HCT116 (cell line): Measurements from ENCODE around the gene TMCO6. TPM values are rescaled to one million over a fixed set of nuclear protein-coding genes. Genes with fewer than 3 reads are reported as not detected.
"Not testable (repeated sequence)": the region's sequence is repeated elsewhere in the genome, so short reads cannot be mapped to it uniquely, and the experiment has no call there.

Source experiments
- ATAC-seq: fragments of 200-7000 bp; cut with Tn5 transposase; 2 replicates; pipeline ENCODE4 v1.9.1; 2020; ENCODE audit warnings: mild to moderate bottlenecking, moderate library complexity
- BruUV-seq: library from RNA; stranded (reverse); fragments of 400-500 nt; replicated peaks from 2 replicates; lab custom pipeline; 2021; lab: Mats Ljungman, UMichigan
- CTCF ChIA-PET: fragments of 300-600 bp; sonication (Branson Sonifier 250); formaldehyde crosslinking; loops from one replicate; lab custom pipeline; 2021; ENCODE audit warnings: antibody characterized with exemption; lab: Charles Lee
- POLR2A ChIA-PET: fragments of 300-600, 350-600 bp; sonication (Branson Sonifier 250); formaldehyde crosslinking; loops from one replicate; lab custom pipeline; 2021; ENCODE audit warnings: antibody characterized with exemption; lab: Charles Lee
- RAD21 ChIA-PET, 2 experiments: fragments of 300-600 bp; sonication (Branson Sonifier 250); formaldehyde crosslinking; loops; one replicate each; lab custom pipeline; 2023; ENCODE audit warnings: low total read pairs in 2 of 2; ENCODE audit not compliant: uncharacterized antibody in 2 of 2, unreplicated experiment in 2 of 2, low non-redundant PET in 1 of 2; lab: Charles Lee
- DNase-seq: peaks from one replicate; pipeline ENCODE4 v3.0.0-alpha.2; 2010; ENCODE audit warnings: low read depth, low spot score
- H2AFZ ChIP-seq: fragments of 200-600 bp; shearing (Covaris generic), sonication (generic); 2 replicates; pipeline ENCODE4 v1.6.1; 2017; ENCODE audit warnings: low read depth, mixed run types, mixed read lengths, antibody characterized with exemption, low read length; ENCODE audit not compliant: poor library complexity, severe bottlenecking
- H3K27ac ChIP-seq: 2 replicates; pipeline ENCODE4 v1.5.1; 2012; ENCODE audit warnings: low read depth, low read length
- H3K27me3 ChIP-seq: fragments of 200-600 bp; sonication (generic); 2 replicates; pipeline ENCODE4 v1.6.1; 2016; ENCODE audit warnings: mixed run types, low read length, mixed read lengths; ENCODE audit not compliant: insufficient read depth
- H3K36me3 ChIP-seq, 2 experiments: fragments of 200-500 bp in 1 of 2; fragments of 200-600 bp in 1 of 2; sonication (Bioruptor generic) in 1 of 2; sonication (generic) in 1 of 2; 2 replicates each; pipeline versions ENCODE4 v1.5.1 to v1.6.1; 2014 to 2016; ENCODE audit warnings: low read length in 2 of 2, inconsistent platforms in 1 of 2, mixed read lengths in 1 of 2, mixed run types in 1 of 2; ENCODE audit not compliant: insufficient read depth in 2 of 2, control insufficient read depth in 1 of 2
- H3K4me1 ChIP-seq, 2 experiments: fragments of 200-600 bp in 1 of 2; sonication (generic) in 1 of 2; 2 replicates each; pipeline versions ENCODE4 v1.5.1 to v1.6.1; 2012 to 2017; ENCODE audit warnings: low read length in 2 of 2, inconsistent platforms in 1 of 2, mild to moderate bottlenecking in 1 of 2, mixed read lengths in 1 of 2, mixed run types in 1 of 2, moderate library complexity in 1 of 2; ENCODE audit not compliant: insufficient read depth in 2 of 2, control insufficient read depth in 1 of 2
- H3K4me2 ChIP-seq: fragments of 200-600 bp; sonication (generic); 2 replicates; pipeline ENCODE4 v1.6.1; 2017; ENCODE audit warnings: mixed run types, low read length, mixed read lengths
- H3K4me3 ChIP-seq, 2 experiments: fragments of 200-600 bp in 1 of 2; sonication (generic) in 1 of 2; replicated peaks in 1 of 2; 2 replicates each; pipeline ENCODE4 v1.5.1; 2011 to 2016; ENCODE audit warnings: low read length in 2 of 2, control low read depth in 1 of 2, low read depth in 1 of 2, mild to moderate bottlenecking in 1 of 2, mixed read lengths in 1 of 2, mixed run types in 1 of 2
- H3K79me2 ChIP-seq: fragments of 200-600 bp; sonication (generic); 2 replicates; pipeline ENCODE4 v1.6.1; 2017; ENCODE audit warnings: mild to moderate bottlenecking, mixed run types, low read length, moderate library complexity, mixed read lengths; ENCODE audit not compliant: insufficient read depth
- H3K9ac ChIP-seq: fragments of 200-600 bp; sonication (generic); 2 replicates; pipeline ENCODE4 v1.6.1; 2016; ENCODE audit warnings: low read length, mixed read lengths
- H3K9me2 ChIP-seq: fragments of 200-600 bp; sonication (generic), shearing (Covaris generic); 2 replicates; pipeline ENCODE4 v1.6.1; 2017; ENCODE audit warnings: mixed run types, mild to moderate bottlenecking, moderate library complexity; ENCODE audit not compliant: insufficient read depth
- H3K9me3 ChIP-seq, 2 experiments: fragments of 200-500 bp in 1 of 2; fragments of 200-600 bp in 1 of 2; sonication (Bioruptor generic) in 1 of 2; sonication (generic) in 1 of 2; 2 replicates each; pipeline ENCODE4 v1.6.1; 2014 to 2017; ENCODE audit warnings: low read length in 2 of 2, mixed read lengths in 2 of 2, inconsistent platforms in 1 of 2, low read depth in 1 of 2, mild to moderate bottlenecking in 1 of 2, mixed run types in 1 of 2, moderate library complexity in 1 of 2; ENCODE audit not compliant: control insufficient read depth in 1 of 2, insufficient read depth in 1 of 2
- H4K20me1 ChIP-seq: fragments of 200-600 bp; sonication (generic), shearing (Covaris generic); 2 replicates; pipeline ENCODE4 v1.6.1; 2017; ENCODE audit warnings: mixed run types, mild to moderate bottlenecking, moderate library complexity; ENCODE audit not compliant: insufficient read depth
- ATF3 ChIP-seq: IDR thresholded peaks from 2 replicates; pipeline ENCODE4 v1.6.1; 2012
- CEBPB ChIP-seq: IDR thresholded peaks from 2 replicates; pipeline ENCODE4 v1.6.1; 2012; ENCODE audit warnings: low read depth
- EGR1 ChIP-seq: IDR thresholded peaks from 2 replicates; pipeline ENCODE4 v1.6.1; 2012; ENCODE audit warnings: low read depth
- ELF1 ChIP-seq: IDR thresholded peaks from 2 replicates; pipeline ENCODE4 v1.6.1; 2012; ENCODE audit warnings: low read depth, borderline replicate concordance
- EZH2 ChIP-seq: fragments of 200-600 bp; sonication (generic); IDR thresholded peaks from 2 replicates; pipeline ENCODE4 v1.6.1; 2017; ENCODE audit warnings: antibody characterized with exemption, mixed run types
- EZH2phosphoT487 ChIP-seq: fragments of 200-600 bp; IDR thresholded peaks from 2 replicates; pipeline ENCODE4 v1.6.1; 2018; ENCODE audit warnings: antibody characterized with exemption, borderline replicate concordance
- FOSL1 ChIP-seq: IDR thresholded peaks from 2 replicates; pipeline ENCODE4 v1.6.1; 2012; ENCODE audit warnings: low read depth
- JUND ChIP-seq: IDR thresholded peaks from 2 replicates; pipeline ENCODE4 v1.6.1; 2012
- MAX ChIP-seq: IDR thresholded peaks from 2 replicates; pipeline ENCODE4 v1.6.1; 2012
- RAD21 ChIP-seq: IDR thresholded peaks from 2 replicates; pipeline ENCODE4 v1.6.1; 2012; ENCODE audit warnings: low read depth, mild to moderate bottlenecking
- REST ChIP-seq: IDR thresholded peaks from 2 replicates; pipeline ENCODE4 v1.6.1; 2012; ENCODE audit warnings: low read depth
- SIN3A ChIP-seq: IDR thresholded peaks from 2 replicates; pipeline ENCODE4 v1.6.1; 2012; ENCODE audit warnings: low read depth
- SRF ChIP-seq: IDR thresholded peaks from 2 replicates; pipeline ENCODE4 v1.6.1; 2012; ENCODE audit warnings: low read depth
- YY1 ChIP-seq: IDR thresholded peaks from 2 replicates; pipeline ENCODE4 v1.6.1; 2011; ENCODE audit warnings: low read length, low read depth, moderate library complexity, mild to moderate bottlenecking; ENCODE audit not compliant: insufficient replicate concordance; ENCODE audit errors: extremely low read depth
- ZBTB33 ChIP-seq: IDR thresholded peaks from 2 replicates; pipeline ENCODE4 v1.6.1; 2011; ENCODE audit warnings: mild to moderate bottlenecking, low read length, moderate library complexity; ENCODE audit not compliant: insufficient replicate concordance; ENCODE audit errors: extremely low read depth
- ZFX ChIP-seq: fragments of 450-650 bp; IDR thresholded peaks from 2 replicates; pipeline ENCODE4 v1.6.1; 2017
- ZNF274 ChIP-seq: fragments of 200-500 bp; sonication (Bioruptor generic); IDR thresholded peaks from 2 replicates; pipeline ENCODE4 v1.6.1; 2014; ENCODE audit warnings: mild to moderate bottlenecking, low read depth, low read length, inconsistent platforms
- intact Hi-C: fragments of 100-400 bp; cut with micrococcal nuclease; formaldehyde crosslinking; loops from 2 replicates; pipeline ENCODE4 v1.10.0; 2022
- total RNA-seq: library from RNA; stranded (reverse); gene quantifications from one replicate; pipeline ENCODE4 v1.2.1, GENCODE V29; 2021; ENCODE audit not compliant: unreplicated experiment

The TMCO6 gene
- total RNA-seq, 1 experiment from 2014 or later = 28.0 TPM

- H3K9me3 ChIP-seq = no peaks in the 10 kb centered on the region
- H3K27ac ChIP-seq = no peak overlapping the region
- no TSS peak for BruUV-seq
- ChIA-PET CTCF (no interaction called here), POLR2A (no interaction called here), RAD21 (no interaction called here)
- H3K79me2 ChIP-seq = no peaks in the 10 kb centered on the region
- no peaks in the 10 kb centered on the region for H3K36me3 ChIP-seq
- no peak overlapping the region for H3K9ac ChIP-seq
- H4K20me1 ChIP-seq = no peaks in the 10 kb centered on the region
- no peaks in the 10 kb centered on the region for H3K4me1 ChIP-seq
- intact Hi-C loops = no loop called here
- no peak overlapping the region for H2AFZ ChIP-seq
- no peak for TF ChIP-seq RAD21
- no peak for TF ChIP-seq MAX
- no peak for TF ChIP-seq YY1
- TF ChIP-seq EZH2phosphoT487 = no peak
- no peak for TF ChIP-seq REST
- no peak for TF ChIP-seq FOSL1
- no peak for TF ChIP-seq ZBTB33
- TF ChIP-seq EGR1 = no peak
- TF ChIP-seq ATF3 = no peak
- no peak for TF ChIP-seq JUND
- no peak for TF ChIP-seq SRF
- TF ChIP-seq ZNF274 = no peak
- no peak for TF ChIP-seq SIN3A
- TF ChIP-seq CEBPB = no peak
- no peak for TF ChIP-seq ZFX
- no peak for TF ChIP-seq EZH2
- no peak for TF ChIP-seq ELF1
- H3K4me3 ChIP-seq = no peak overlapping the region
- DNase-seq (no peak), ATAC-seq (no peak)
- H3K27me3 ChIP-seq = no peaks in the 10 kb centered on the region
- no peak overlapping the region for H3K4me2 ChIP-seq
- H3K9me2 ChIP-seq = no peaks in the 10 kb centered on the region
Measured at GRCh38 chr5:140602147-140602546, 37.1 kb upstream of the TMCO6 start.

GRCh38 chr5:140603446-140603698 lies 35.9 kb upstream of the TMCO6 start:
- H3K9me3 ChIP-seq, H3K27me3 ChIP-seq, H3K79me2 ChIP-seq, H3K9ac ChIP-seq, H3K36me3 ChIP-seq, H4K20me1 ChIP-seq, CTCF ChIA-PET, POLR2A ChIA-PET, DNase-seq, H3K4me1 ChIP-seq, H3K4me3 ChIP-seq, RAD21 ChIA-PET, intact Hi-C loops, H3K9me2 ChIP-seq, H2AFZ ChIP-seq, BruUV-seq, H3K27ac ChIP-seq, H3K4me2 ChIP-seq, ATAC-seq: not testable (repeated sequence)
